ENCODE measurements around the gene SLC35F1. TPM values are rescaled to one million over a fixed set of nuclear protein-coding genes. Genes with fewer than 3 reads are reported as not detected.

SLC35F1 gene
- polyA plus RNA-seq, 1 donor from 2014 or later: 35.1 TPM

- H3K4me3 ChIP-seq (ENCODE audit: low read length): no peak overlapping the region
- H3K27ac ChIP-seq (ENCODE audit: low read length): no peak overlapping the region
- TF ChIP-seq POLR2AphosphoS5 (IDR thresholded peaks at IDR 0.05): no peak
- TF ChIP-seq RAD21 (conservative IDR thresholded peaks at IDR 0.05): no peak
- no peak for TF ChIP-seq SMC3 (conservative IDR thresholded peaks at IDR 0.05; ENCODE audit: poor library complexity)
- no peak for TF ChIP-seq CTCF (IDR thresholded peaks at IDR 0.05; ENCODE audit: poor library complexity, severe bottlenecking)
- TF ChIP-seq MXI1 (conservative IDR thresholded peaks at IDR 0.05; ENCODE audit: poor library complexity, severe bottlenecking): no peak
- TF ChIP-seq EZH2 (IDR thresholded peaks at IDR 0.05; ENCODE audit: borderline replicate concordance, insufficient read depth, low read length, poor library complexity, severe bottlenecking): no peak
- no peak for TF ChIP-seq REST (IDR thresholded peaks at IDR 0.05; ENCODE audit: borderline replicate concordance)
- TF ChIP-seq TAF1 (IDR thresholded peaks at IDR 0.05; ENCODE audit: low read depth): no peak
- no peak for TF ChIP-seq EP300 (conservative IDR thresholded peaks at IDR 0.05; ENCODE audit: poor library complexity, severe bottlenecking)
- H3K9me3 ChIP-seq (ENCODE audit: low read length): no peaks in the 10 kb centered on the region
- H3K79me2 ChIP-seq (replicated peaks; ENCODE audit: insufficient read depth, low read length): peaks cover 44% of the 10 kb centered on the region
- H3K36me3 ChIP-seq (ENCODE audit: insufficient read depth, low read length): no peaks in the 10 kb centered on the region
- H3F3A ChIP-seq (ENCODE audit: insufficient read depth, low read length, poor library complexity, severe bottlenecking): peaks cover 6% of the 10 kb centered on the region
- no peaks in the 10 kb centered on the region for H3K27me3 ChIP-seq (ENCODE audit: insufficient read depth, low read depth, low read length)
- H4K20me1 ChIP-seq (ENCODE audit: insufficient read depth): no peaks in the 10 kb centered on the region
- no peak overlapping the region for H3K9ac ChIP-seq (ENCODE audit: low read length)
- H3K4me2 ChIP-seq (ENCODE audit: low read length): no peak overlapping the region
- H3K9me2 ChIP-seq (ENCODE audit: insufficient read depth, low read length): no peaks in the 10 kb centered on the region
- H2AFZ ChIP-seq (ENCODE audit: low read depth, low read length): no peak overlapping the region
Observed at GRCh38 chr6:117916483-117916882, 9.4 kb downstream of the SLC35F1 start.

- no peaks in the 10 kb centered on the region for H3K27me3 ChIP-seq (ENCODE audit: insufficient read depth, low read depth, low read length)
- no peak overlapping the region for H3K27ac ChIP-seq (ENCODE audit: low read length)
- H3K9ac ChIP-seq (ENCODE audit: low read length): no peak overlapping the region
- no peaks in the 10 kb centered on the region for H4K20me1 ChIP-seq (ENCODE audit: insufficient read depth)
- H3F3A ChIP-seq (ENCODE audit: insufficient read depth, low read length, poor library complexity, severe bottlenecking): peaks cover 6% of the 10 kb centered on the region
- H3K36me3 ChIP-seq (ENCODE audit: insufficient read depth, low read length): no peaks in the 10 kb centered on the region
- H3K9me3 ChIP-seq (ENCODE audit: low read length): no peaks in the 10 kb centered on the region
- no peak overlapping the region for H3K4me2 ChIP-seq (ENCODE audit: low read length)
- TF ChIP-seq TAF1 (IDR thresholded peaks at IDR 0.05; ENCODE audit: low read depth) (no peak), REST (IDR thresholded peaks at IDR 0.05; ENCODE audit: borderline replicate concordance) (no peak), CTCF (IDR thresholded peaks at IDR 0.05; ENCODE audit: poor library complexity, severe bottlenecking) (no peak), EZH2 (IDR thresholded peaks at IDR 0.05; ENCODE audit: borderline replicate concordance, insufficient read depth, low read length, poor library complexity, severe bottlenecking) (no peak), EP300 (conservative IDR thresholded peaks at IDR 0.05; ENCODE audit: poor library complexity, severe bottlenecking) (no peak), POLR2AphosphoS5 (IDR thresholded peaks at IDR 0.05) (no peak), RAD21 (conservative IDR thresholded peaks at IDR 0.05) (no peak), MXI1 (conservative IDR thresholded peaks at IDR 0.05; ENCODE audit: poor library complexity, severe bottlenecking) (no peak), SMC3 (conservative IDR thresholded peaks at IDR 0.05; ENCODE audit: poor library complexity) (no peak)
- H2AFZ ChIP-seq (ENCODE audit: low read depth, low read length): no peak overlapping the region
- H3K79me2 ChIP-seq (replicated peaks; ENCODE audit: insufficient read depth, low read length): peaks cover 37% of the 10 kb centered on the region
- no peak overlapping the region for H3K4me3 ChIP-seq (ENCODE audit: low read length)
- no peaks in the 10 kb centered on the region for H3K9me2 ChIP-seq (ENCODE audit: insufficient read depth, low read length)
Observed at GRCh38 chr6:117917176-117917575, 10.1 kb downstream of the SLC35F1 start.

All from neural cell (in vitro differentiated cells).